Effector memory CD8-positive, alpha-beta T cell (primary cell): Measurements from ENCODE around the gene TMEM91.
A peak's percentile ranks its signal among the peaks of the same experiment; 100 is the strongest.

Source experiments
- ATAC-seq: fragments of 150-1000 bp; cut with Tn5 transposase; replicated peaks from 2 replicates; pipeline ENCODE4 v1.10.0; 2021; ENCODE audit warnings: mild to moderate bottlenecking, moderate library complexity
- DNase-seq, 3 experiments: peaks; one replicate each; pipeline ENCODE4 v3.0.0; 2021
- H3K27ac Mint-ChIP-seq, 2 donors: one replicate each; pipeline ENCODE4 v1.8.0; 2022; ENCODE audit warnings: mild to moderate bottlenecking in 2 of 2, mixed read lengths in 2 of 2, moderate library complexity in 2 of 2
- H3K27me3 Mint-ChIP-seq, 2 donors: one replicate each; pipeline ENCODE4 v1.8.0; 2022; ENCODE audit warnings: mixed read lengths in 2 of 2
- H3K36me3 Mint-ChIP-seq: one replicate; pipeline ENCODE4 v1.8.0; 2022; ENCODE audit warnings: mild to moderate bottlenecking, moderate library complexity, mixed read lengths; ENCODE audit not compliant: insufficient read depth
- H3K4me1 Mint-ChIP-seq, 2 donors: one replicate each; pipeline ENCODE4 v1.8.0; 2022; ENCODE audit warnings: low read depth in 2 of 2, mixed read lengths in 2 of 2
- H3K4me3 Mint-ChIP-seq, 2 donors: one replicate each; pipeline ENCODE4 v1.8.0; 2022; ENCODE audit warnings: mild to moderate bottlenecking in 2 of 2, mixed read lengths in 2 of 2, moderate library complexity in 2 of 2
- H3K9me3 Mint-ChIP-seq, 2 donors: one replicate each; pipeline ENCODE4 v1.8.0; 2022; ENCODE audit warnings: mixed read lengths in 2 of 2

TMEM91 gene

DNA sequence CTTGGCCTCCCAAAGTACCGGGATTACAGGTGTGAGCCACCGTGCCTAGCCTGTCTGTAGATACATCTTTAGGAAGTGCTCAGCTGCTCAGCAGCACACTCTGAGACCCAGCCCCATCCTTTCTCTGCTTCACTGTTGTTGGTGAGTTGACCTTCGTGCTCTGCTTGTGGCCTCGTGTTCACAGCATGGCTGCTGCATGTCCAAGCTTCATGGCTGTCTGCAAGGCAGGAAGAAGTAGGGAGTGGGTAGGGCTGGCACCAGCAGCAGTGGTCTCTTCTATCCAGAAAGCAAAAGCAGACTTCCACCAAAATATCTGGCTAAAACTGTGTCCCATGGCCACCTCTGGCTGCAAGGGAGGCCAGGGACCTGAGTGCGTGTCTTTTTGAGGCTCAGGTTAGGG is 36.6 kb downstream of the TMEM91 start:
- no peak overlapping the region for H3K4me3 Mint-ChIP-seq
- H3K9me3 Mint-ChIP-seq: no peaks in the 10 kb centered on the region
- DNase-seq (no peak), ATAC-seq (no peak)
- peak overlapping the region in 1 of 2 donors; percentile 55 for H3K27ac Mint-ChIP-seq
- H3K27me3 Mint-ChIP-seq: no peaks in the 10 kb centered on the region
- peaks cover 28% of the 10 kb centered on the region for H3K36me3 Mint-ChIP-seq
- H3K4me1 Mint-ChIP-seq: peaks cover 12 to 20% of the 10 kb centered on the region in 2 donors

DNA sequence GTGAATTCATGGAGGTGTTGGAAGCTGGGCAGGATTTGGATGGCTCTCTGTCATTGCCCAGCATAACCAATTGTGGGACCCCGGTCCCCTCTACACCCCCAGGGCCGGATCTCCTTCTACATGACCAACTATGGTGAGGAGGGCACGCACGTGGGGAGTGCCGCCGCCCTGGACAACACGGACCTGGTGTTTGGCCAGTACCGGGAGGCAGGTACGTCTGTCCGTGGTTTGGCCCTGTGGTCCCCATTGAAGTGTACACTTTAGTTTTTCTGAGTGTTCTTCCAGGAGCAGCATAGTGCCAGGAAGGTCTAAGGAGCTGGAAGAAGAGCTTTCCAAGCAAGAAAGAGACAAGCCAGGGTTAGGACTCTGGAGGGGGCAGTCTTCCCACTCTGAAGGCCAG is 37.6 kb downstream of the TMEM91 start:
- Mint-ChIP-seq H3K4me1 (peaks cover 10 to 20% of the 10 kb centered on the region in 2 donors), H3K36me3 (peaks cover 38% of the 10 kb centered on the region), H3K4me3 (no peak overlapping the region), H3K27me3 (no peaks in the 10 kb centered on the region), H3K27ac (peak overlapping the region in 1 of 2 donors; percentile 37), H3K9me3 (no peaks in the 10 kb centered on the region)
- no peak for DNase-seq
- ATAC-seq: no peak

DNA sequence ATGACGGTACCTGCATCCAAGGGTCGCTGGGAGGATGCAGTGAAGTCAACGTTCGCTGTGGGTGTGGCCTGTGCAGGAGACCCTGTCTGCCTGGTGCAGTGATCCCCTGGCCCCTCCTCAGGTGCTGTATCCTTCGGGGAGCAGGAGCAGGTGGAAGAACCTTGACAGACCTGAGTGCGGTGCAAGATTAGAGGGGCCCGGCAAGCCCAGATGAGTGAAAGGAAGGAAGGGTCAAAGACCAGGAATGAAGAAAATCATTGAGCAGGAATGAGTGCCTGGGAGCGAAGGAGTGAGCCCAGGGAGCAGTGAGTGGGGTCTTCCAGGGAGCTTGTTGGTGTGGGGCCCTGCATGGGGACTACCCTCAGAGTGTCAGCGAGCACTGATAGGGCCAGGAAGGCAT is 38.1 kb downstream of the TMEM91 start:
- H3K4me3 Mint-ChIP-seq: no peak overlapping the region
- peaks cover 5 to 15% of the 10 kb centered on the region in 2 donors for H3K4me1 Mint-ChIP-seq
- H3K36me3 Mint-ChIP-seq: peaks cover 43% of the 10 kb centered on the region
- no peaks in the 10 kb centered on the region for H3K27me3 Mint-ChIP-seq
- ATAC-seq (no peak), DNase-seq (no peak)
- H3K9me3 Mint-ChIP-seq: no peaks in the 10 kb centered on the region
- H3K27ac Mint-ChIP-seq: peak overlapping the region in 1 of 2 donors; percentile 37

- Mint-ChIP-seq H3K36me3 (peaks cover 50% of the 10 kb centered on the region), H3K9me3 (no peaks in the 10 kb centered on the region), H3K27ac (no peak overlapping the region), H3K27me3 (no peaks in the 10 kb centered on the region), H3K4me3 (no peak overlapping the region), H3K4me1 (peaks cover under 1 to 9% of the 10 kb centered on the region in 2 donors)
- DNase-seq: no peak
- no peak for ATAC-seq
Measured at GRCh38 chr19:41415154-41415571, 38.8 kb downstream of the TMEM91 start.

DNA sequence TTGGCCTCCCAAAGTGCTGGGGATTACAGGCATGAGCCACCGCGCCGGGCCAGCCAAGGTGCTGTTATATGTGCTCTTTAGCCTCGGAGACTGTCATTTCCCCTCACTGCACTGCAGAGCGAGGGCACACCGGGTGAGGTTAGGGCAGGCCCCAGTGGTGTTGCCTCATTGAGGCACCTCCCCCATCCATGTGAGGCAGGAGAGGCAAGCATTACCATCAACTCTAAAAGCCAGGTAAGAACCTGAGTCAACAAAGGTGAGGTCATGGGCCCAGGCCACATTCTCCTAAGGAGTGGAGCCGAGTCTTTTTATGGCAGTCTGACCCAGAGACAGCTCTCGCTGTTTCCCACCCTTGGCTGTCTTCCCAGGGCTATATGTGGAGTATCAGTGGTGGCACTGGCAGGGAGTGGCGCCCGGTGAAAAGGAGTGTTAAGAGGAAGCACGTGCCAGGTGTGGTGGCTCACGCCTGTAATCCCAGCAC is 39.9 kb downstream of the TMEM91 start:
- ATAC-seq (no peak), DNase-seq (no peak)
- no peak overlapping the region for H3K4me3 Mint-ChIP-seq
- peaks cover 46% of the 10 kb centered on the region for H3K36me3 Mint-ChIP-seq
- peaks cover 4 to 8% of the 10 kb centered on the region in 2 donors for H3K4me1 Mint-ChIP-seq
- no peaks in the 10 kb centered on the region for H3K9me3 Mint-ChIP-seq
- peak overlapping the region; percentile 29 to 56 for H3K27ac Mint-ChIP-seq
- H3K27me3 Mint-ChIP-seq: no peaks in the 10 kb centered on the region

DNA sequence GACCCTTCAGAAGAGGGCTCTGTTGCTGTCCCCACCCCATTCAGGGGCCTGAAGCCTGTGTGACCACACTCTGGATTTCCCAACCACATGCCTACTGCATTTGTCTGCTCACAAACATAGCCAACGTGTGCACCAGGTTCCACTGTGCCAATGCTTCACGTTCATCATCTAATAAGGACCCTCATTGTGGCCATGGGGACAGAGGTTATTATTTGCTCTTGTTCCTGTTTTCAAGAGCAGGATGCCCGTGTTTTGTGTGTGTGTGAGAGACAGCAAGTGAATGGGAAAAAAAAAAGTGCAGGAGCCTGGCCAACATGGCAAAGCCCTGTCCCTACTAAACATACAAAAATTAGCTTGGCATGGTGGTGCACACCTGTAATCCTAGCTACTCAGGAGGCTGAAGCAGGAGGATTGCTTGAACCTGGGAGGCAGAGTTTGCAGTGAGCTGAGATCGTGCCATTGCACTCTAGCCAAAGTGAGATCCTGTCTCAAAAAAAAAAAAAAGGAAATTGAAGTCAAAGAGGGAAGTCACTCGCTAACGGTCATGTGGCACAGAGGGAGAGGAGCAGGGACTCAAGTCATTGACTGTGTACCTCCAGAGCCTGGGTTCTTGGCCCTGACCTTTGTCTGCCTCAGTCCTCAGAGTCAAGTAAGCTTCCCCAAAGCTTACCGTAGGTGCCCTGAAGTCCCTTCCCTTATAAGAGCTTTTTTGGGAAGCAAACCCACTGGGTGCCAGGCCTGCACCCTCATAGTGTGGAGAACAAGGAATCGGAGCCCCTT is 44.0 kb downstream of the TMEM91 start:
- Mint-ChIP-seq H3K4me3 (no peak overlapping the region), H3K27ac (peak overlapping the region in 1 of 2 donors; percentile 85), H3K9me3 (no peaks in the 10 kb centered on the region), H3K36me3 (peaks cover 54% of the 10 kb centered on the region), H3K4me1 (peaks cover 0 to 11% of the 10 kb centered on the region in 2 donors), H3K27me3 (no peaks in the 10 kb centered on the region)
- no peak for ATAC-seq
- DNase-seq: no peak

DNA sequence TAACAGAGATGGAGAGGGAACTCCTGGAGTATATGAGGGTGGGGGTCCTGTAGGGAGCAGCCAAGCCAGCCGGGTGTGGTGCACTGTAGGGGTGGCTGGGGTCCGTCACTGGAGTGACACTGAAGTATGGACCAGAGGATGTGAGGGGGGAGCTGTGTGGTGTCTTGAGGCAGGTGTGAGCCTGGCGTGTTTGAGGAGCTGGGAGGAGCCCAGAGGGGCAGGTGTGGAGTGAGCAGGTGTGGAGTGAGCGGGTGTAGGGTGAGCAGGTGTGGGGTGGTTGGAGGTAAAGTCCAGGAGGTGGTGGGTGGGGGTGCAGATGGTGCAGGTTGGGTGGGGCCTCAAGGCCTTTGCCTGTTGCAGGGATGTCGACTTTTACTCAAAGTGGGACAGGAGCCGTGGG is 45.0 kb downstream of the TMEM91 start:
- Mint-ChIP-seq H3K4me3 (peak overlapping the region in 1 of 2 donors; percentile 5), H3K4me1 (peaks cover 0 to 18% of the 10 kb centered on the region in 2 donors), H3K36me3 (peaks cover 53% of the 10 kb centered on the region), H3K27ac (peak overlapping the region in 1 of 2 donors; percentile 85), H3K27me3 (no peaks in the 10 kb centered on the region), H3K9me3 (no peaks in the 10 kb centered on the region)
- no peak for ATAC-seq
- DNase-seq: no peak

- H3K27ac Mint-ChIP-seq: peak overlapping the region in 1 of 2 donors; percentile 55
- DNase-seq (no peak), ATAC-seq (no peak)
- no peaks in the 10 kb centered on the region for H3K27me3 Mint-ChIP-seq
- H3K4me3 Mint-ChIP-seq: no peak overlapping the region
- peaks cover 57% of the 10 kb centered on the region for H3K36me3 Mint-ChIP-seq
- H3K9me3 Mint-ChIP-seq: no peaks in the 10 kb centered on the region
- H3K4me1 Mint-ChIP-seq: peaks cover 2 to 25% of the 10 kb centered on the region in 2 donors
Measured at GRCh38 chr19:41421973-41422372, 45.6 kb downstream of the TMEM91 start.

- DNase-seq: no peak
Measured at GRCh38 chr19:41422456-41422855, 46.1 kb downstream of the TMEM91 start.

GRCh38 chr19:41422955-41423354 is 46.6 kb downstream of the TMEM91 start:
- no peak for ATAC-seq

More at GRCh38 chr19:41422456-41422855, 46.1 kb downstream of the TMEM91 start:
- Mint-ChIP-seq H3K27ac (peak overlapping the region in 1 of 2 donors; percentile 55), H3K4me3 (no peak overlapping the region), H3K4me1 (peaks cover 5 to 27% of the 10 kb centered on the region in 2 donors), H3K36me3 (peaks cover 57% of the 10 kb centered on the region), H3K9me3 (no peaks in the 10 kb centered on the region), H3K27me3 (no peaks in the 10 kb centered on the region)
- no peak for ATAC-seq

GRCh38 chr19:41424335-41425173 is 48.2 kb downstream of the TMEM91 start:
- H3K9me3 Mint-ChIP-seq: no peaks in the 10 kb centered on the region
- DNase-seq (peak in 1 of 3 experiments; percentile 16), ATAC-seq (peak; percentile 44)
- peak overlapping the region in 1 of 2 donors; percentile 79 for H3K4me3 Mint-ChIP-seq
- peak overlapping the region in 1 of 2 donors; percentile 94 for H3K27ac Mint-ChIP-seq
- H3K36me3 Mint-ChIP-seq: peaks cover 44% of the 10 kb centered on the region
- H3K27me3 Mint-ChIP-seq: no peaks in the 10 kb centered on the region
- peaks cover 17 to 37% of the 10 kb centered on the region in 2 donors for H3K4me1 Mint-ChIP-seq

More at GRCh38 chr19:41422955-41423354, 46.6 kb downstream of the TMEM91 start:
- H3K36me3 Mint-ChIP-seq: peaks cover 59% of the 10 kb centered on the region
- H3K4me3 Mint-ChIP-seq: no peak overlapping the region
- DNase-seq: no peak
- peak overlapping the region in 1 of 2 donors; percentile 55 for H3K27ac Mint-ChIP-seq
- H3K4me1 Mint-ChIP-seq: peaks cover 9 to 30% of the 10 kb centered on the region in 2 donors
- no peaks in the 10 kb centered on the region for H3K9me3 Mint-ChIP-seq
- H3K27me3 Mint-ChIP-seq: no peaks in the 10 kb centered on the region

DNA sequence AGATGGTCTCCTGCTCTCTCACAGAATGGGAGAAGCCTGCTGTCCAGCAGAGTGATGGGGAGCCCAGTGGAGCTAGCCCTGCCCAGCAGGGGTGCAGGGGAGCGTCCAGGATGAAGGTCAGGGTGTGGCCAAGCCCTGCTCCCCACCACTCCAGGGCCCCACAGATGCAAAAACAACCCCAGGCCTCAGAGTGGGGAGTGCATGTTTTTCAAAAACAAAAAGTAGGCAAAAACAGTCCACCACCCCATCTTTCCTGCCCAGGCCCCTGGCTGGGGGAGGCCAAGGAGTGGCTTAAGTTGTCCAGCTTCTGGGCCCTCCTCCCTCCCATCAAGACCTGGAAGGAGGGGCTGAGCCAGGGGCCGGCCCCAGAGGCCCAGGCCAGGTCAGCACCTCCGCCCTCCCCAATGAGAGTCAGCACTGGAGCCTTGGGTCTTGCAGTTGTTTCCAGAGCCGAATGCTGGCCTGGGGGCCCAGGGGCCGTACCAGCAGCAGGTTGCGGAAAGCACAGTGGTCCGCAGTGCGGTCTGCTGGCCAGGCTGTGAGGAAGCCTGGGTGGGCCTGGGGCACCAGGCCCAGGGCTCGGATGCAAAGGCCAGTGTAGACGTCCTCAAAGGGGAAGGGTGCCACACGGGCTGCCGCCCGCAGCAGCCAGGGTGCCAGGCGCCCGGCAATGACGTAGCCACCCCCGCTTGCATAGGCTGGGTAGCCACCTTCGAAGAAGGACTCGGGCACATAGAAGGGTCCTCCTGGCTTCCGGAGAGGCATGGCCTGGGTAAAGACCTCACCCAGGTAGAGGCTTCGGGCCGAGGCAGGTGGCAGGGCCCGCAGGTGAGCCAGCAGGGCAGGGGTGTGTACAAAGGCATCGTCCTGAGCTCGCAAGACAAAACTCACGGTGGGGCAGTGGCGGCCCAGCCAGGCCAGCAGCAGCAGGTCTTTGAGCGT is 49.1 kb downstream of the TMEM91 start:
- peak overlapping the region; percentile 74 to 94 for H3K27ac Mint-ChIP-seq
- H3K4me3 Mint-ChIP-seq: peak overlapping the region; percentile 90
- peaks cover 17 to 37% of the 10 kb centered on the region in 2 donors for H3K4me1 Mint-ChIP-seq
- ATAC-seq (no peak), DNase-seq (no peak)
- H3K36me3 Mint-ChIP-seq: peaks cover 39% of the 10 kb centered on the region
- no peaks in the 10 kb centered on the region for H3K27me3 Mint-ChIP-seq
- H3K9me3 Mint-ChIP-seq: no peaks in the 10 kb centered on the region
